GM18498 (cell line): ENCODE measurements around the gene SH3PXD2A.

Experiments
- ATAC-seq: cut with Tn5 transposase; IDR thresholded peaks from one replicate; pipeline ENCODE4 v1.9.1; 2021; ENCODE audit warnings: mild to moderate bottlenecking, moderate library complexity; ENCODE audit not compliant: unreplicated experiment

The SH3PXD2A gene

GRCh38 chr10:103593022-103593570, 262.3 kb downstream of the SH3PXD2A start:
- ATAC-seq, result no peak

GRCh38 chr10:103592186-103593021, 263.0 kb downstream of the SH3PXD2A start:
- no peak for ATAC-seq

GRCh38 chr10:103590744-103591291, 264.6 kb downstream of the SH3PXD2A start:
- no peak for ATAC-seq

DNA sequence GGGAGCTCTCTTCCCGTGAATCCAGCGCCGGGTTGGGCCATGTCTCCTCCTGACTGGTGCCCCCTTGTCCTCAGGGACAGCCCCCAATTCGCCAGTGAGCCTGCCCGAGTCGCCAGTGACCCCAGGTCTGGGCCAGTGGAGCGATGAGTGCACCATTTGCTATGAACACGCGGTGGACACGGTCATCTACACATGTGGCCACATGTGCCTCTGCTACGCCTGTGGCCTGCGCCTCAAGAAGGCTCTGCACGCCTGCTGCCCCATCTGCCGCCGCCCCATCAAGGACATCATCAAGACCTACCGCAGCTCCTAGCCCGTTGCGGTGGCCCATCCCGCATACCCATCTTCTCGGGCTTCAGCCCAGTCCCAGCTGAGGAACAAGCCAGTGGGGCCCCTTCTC, 265.3 kb downstream of the SH3PXD2A start:
- no peak for ATAC-seq

DNA sequence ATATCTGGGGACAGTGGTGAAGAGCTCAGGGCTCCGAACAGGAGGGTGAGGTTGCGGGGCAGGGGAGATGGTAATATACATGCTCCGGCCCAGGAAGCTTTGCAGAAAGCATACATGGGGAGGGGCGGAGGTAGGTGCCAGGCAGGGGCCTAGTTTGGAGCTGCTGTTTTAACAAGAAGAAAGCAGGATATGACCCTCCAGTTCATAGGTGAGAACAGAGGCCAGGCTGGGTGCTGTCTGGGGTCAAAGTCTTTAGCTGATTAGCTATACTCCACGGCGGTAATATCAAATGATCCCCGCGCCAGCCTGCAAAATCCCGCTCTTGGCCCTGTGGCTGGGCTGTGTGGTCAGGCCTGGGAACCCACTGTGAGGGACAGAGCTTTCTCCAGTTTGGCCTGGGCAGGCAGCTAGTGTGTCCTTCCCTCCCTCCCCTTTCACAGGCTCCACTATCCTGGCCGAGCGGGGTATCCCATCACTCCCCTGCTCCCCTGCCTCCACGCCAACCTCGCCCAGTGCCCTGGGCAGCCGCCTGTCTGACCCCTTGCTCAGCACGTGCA, 266.2 kb downstream of the SH3PXD2A start:
- ATAC-seq, result no peak

- no peak for ATAC-seq
Observed at GRCh38 chr10:103587073-103587472, 268.3 kb downstream of the SH3PXD2A start.

DNA sequence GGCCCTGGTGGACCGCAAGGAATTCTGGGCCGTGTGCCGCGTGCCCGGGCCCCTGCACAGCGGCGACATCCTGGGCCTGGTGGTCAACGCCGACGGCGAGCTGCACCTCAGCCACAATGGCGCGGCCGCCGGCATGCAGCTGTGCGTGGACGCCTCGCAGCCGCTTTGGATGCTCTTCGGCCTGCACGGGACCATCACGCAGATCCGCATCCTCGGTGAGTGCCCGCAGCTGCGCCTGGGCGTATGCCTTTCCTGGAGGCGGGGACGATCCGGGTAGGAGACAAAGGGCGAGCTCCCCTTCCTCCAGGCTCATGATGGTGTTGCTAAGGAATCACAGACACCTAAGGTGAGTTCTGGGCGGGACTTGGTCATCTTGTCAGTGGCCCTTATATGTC, 270.4 kb downstream of the SH3PXD2A start:
- ATAC-seq, result no peak

GRCh38 chr10:103584216-103585010, 271.0 kb downstream of the SH3PXD2A start:
- ATAC-seq, result no peak

- no peak for ATAC-seq
Observed at GRCh38 chr10:103583871-103584215, 271.5 kb downstream of the SH3PXD2A start.

- ATAC-seq, result no peak
Observed at GRCh38 chr10:103582331-103583123, 272.8 kb downstream of the SH3PXD2A start.

DNA sequence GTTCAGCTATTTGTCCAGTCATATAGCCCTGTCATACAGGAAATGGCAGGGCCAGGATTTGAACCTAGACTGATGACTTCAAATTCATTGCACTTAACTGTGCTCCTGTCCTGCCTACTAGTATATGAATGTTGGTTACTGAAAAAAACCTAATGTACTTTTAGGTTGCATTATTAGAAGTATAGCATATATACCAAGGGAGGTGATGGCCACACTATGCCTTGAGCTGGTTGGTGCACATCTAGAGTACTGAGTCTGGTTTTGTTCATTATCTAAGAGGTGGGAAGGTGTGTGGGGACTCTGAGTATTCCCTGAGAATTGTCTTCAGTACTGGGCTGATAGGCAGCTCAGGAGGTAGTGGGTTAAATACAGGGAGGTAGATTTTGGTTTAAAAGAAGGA, 273.9 kb downstream of the SH3PXD2A start:
- no peak for ATAC-seq

DNA sequence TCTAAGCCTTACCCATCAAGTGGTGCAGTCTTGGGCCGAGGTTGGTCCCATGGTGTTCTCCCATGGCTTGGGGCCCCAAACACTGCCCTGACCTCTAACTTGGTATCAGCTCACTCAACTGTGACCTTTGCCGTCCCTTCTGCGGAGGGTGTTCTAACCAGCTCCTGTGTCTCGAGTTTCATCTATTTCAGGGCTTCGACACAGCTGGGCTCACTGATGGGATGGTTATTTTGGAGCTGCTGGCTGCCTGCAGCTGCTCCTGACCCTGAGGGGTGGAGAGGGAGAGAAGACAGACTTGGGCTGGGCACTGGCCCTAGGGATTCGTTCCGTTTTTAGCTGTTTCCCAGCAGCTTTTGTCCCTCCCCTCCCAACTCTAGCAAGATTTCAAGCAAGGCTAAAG, 274.9 kb downstream of the SH3PXD2A start:
- no peak for ATAC-seq

DNA sequence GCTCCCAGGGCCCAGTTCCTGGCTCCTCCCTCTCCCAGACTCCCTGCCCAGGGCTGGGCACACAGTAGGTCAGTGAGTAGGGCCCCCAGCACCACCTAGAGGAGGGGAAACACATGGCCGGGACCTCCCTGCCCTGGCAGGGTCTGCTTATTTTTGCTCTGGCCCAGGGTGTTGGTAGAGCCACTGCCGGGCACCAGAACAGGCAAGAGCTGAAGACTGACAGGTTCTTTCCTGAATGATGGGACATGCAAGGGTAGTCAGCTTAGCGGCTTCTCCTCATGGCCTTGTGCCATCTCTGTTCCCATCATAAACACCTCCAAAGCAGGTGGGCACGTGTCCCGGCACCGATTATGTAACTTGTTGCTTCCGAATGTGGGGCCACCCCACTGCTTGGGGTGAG, 275.4 kb downstream of the SH3PXD2A start:
- ATAC-seq, result no peak

DNA sequence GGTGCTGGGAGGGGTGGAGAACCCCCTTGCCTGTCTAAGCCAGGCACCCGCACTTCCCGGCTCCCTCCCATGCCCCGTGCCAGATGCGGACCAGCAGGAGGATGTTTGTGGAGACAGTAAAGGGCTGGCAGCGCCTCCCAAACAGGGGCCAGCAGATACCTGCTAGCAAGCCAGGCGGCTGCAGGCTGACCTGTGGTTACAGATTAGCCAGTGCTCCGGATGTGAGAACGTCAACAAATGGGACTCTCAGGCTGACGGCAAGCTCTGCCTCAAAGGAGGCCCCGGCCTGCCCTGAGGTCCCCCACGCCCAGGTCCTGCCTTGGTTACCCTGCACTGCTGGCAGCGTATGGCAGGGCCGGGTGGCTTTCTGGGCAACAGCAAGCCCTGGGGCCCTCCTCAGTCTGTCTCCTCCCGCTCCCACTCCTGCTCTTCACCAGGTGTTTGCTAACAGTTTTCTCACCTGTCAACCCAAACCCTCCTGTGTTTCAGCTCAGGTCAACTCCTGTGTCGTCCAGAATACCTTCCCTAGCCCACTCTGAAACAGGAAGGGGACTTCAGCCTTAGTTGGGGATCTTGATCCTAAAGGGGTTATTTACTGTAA, 276.5 kb downstream of the SH3PXD2A start:
- ATAC-seq, result no peak

DNA sequence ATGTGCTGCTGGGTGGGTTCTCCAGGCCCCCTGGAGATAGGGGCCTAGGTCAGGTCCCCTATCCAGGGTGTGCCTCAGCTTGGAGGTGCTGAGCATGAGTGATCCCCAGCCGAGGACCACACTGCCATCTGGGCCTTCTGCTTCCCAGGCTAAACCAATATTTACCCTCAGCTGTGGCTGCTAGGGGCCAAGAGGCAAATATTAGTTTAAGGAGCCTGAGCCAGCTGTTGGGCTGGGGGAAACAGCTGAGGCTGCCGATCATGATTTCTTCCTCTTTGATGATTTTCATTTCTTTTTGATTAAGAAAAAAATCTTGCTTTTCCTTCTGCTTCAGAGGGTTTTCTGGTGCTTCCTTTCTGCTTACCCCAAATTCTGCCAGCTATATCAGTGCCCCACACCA, 278.5 kb downstream of the SH3PXD2A start:
- no peak for ATAC-seq

- no peak for ATAC-seq
Observed at GRCh38 chr10:103576076-103576471, 279.3 kb downstream of the SH3PXD2A start.

DNA sequence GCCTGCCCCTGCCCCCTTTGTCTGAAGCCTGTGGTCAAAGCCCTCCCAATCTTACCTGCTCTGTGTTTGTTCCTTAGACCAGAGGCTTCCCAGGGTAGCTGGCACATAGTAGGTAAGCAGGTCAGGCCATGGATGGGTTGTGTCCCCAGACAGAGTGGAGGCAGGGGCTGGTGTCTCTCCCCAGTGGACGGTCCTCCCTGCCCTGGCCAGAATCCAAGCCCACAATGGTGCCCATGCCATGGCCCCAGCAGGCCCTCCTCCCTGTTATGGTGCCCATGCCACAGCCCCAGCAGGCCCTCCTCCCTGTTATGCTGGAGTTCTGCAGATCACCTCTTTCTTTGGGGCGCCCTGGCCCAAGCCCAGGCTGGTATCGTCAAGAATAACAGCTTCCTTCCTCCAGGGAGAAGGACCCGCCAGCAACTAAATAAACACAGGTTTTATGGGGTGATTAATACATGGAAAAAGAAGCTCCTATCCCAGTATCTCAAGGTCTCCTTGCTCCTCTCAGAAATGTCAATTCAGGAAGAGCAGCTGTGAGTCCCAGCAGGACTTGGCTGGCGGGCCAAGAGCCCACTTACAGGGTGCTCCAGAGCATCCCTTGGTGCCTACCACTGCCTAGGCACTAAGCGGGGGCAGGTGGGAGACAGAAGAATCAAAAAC, 279.8 kb downstream of the SH3PXD2A start:
- no peak for ATAC-seq

DNA sequence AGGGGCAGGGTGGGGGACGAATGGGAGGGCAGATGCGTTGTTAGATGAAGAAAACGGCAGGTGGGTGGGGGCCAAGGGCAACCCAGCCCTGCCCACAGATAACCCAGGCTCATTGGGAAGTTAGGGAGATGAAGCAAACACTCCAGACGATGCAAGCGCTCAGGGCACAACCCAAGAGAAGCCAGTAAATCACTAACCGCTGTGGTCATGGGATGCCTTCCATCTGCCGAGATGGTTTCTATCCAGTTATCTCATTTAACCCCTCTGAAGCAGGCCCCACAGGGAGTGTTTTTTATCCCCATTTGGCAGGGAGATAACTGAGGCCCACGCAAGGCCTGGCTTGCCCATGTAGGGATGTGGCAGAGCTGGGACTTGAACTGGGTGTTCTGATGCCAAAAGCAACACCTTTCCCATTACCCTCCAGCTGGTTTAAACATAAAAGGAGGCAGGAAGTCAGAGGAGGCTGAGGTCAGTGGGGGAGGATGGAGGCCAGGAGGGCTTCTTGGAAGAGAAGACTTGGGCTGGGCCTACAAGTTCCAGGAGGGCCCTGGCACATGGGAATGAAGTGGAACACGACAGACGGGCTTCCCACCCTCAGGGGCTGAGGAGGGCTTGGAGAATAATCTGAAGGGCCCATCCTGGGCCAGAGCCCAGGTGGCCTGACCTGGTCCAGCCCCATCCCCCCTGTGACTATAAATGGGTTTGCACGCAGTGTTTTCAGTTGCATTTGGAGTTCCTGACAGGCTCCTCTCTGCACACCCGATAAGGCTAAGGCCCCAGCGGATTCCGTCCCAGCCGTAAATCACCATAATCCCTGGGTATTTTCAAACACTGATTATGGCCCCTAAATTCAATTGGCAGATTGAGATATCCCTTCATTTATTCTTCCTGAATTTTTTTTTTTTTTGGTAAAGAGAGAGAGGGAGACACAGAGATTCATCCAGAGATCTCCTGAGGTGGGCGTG, 281.0 kb downstream of the SH3PXD2A start:
- ATAC-seq, result no peak

GRCh38 chr10:103573205-103573487, 282.2 kb downstream of the SH3PXD2A start:
- ATAC-seq, result no peak
